IPS-18c (cell line): ENCODE measurements around the gene CC2D2B.
"Not testable (repeated sequence)": the region's sequence is repeated elsewhere in the genome, so short reads cannot be mapped to it uniquely, and the experiment has no call there.

ENCODE experiments used
- H3K4me3 ChIP-seq: 2 replicates; pipeline ENCODE4 v1.7.0; 2013; ENCODE audit warnings: low read depth, mild to moderate bottlenecking, low read length, moderate library complexity; ENCODE audit not compliant: insufficient read depth
- H3K9me3 ChIP-seq: one replicate; pipeline ENCODE4 v1.6.1; 2013; ENCODE audit warnings: mild to moderate bottlenecking, low read length, moderate library complexity; ENCODE audit not compliant: control insufficient read depth, insufficient read depth

CC2D2B gene

GRCh38 chr10:95907456-95908253 lies at the start of gene CC2D2B:
TSS of gene CC2D2B (plus strand) at chr10:95907975. CDS start at chr10:95911324, 3,349 bp downstream.
- Histone ChIP-seq H3K4me3 (peak within 1 kb of the TSS; percentile 65), H3K9me3 (no peaks in the 10 kb centered on the region)

- Histone ChIP-seq H3K9me3 (no peaks in the 10 kb centered on the region), H3K4me3 (no peak overlapping the region)
These were observed 47.4 kb upstream of the CC2D2B start for GRCh38 chr10:95860166-95860940.

- no peaks in the 10 kb centered on the region for H3K9me3 ChIP-seq
- H3K4me3 ChIP-seq: no peak overlapping the region
These were observed 46.4 kb upstream of the CC2D2B start for GRCh38 chr10:95861386-95861785.

GRCh38 chr10:95864906-95865813 lies 42.6 kb upstream of the CC2D2B start:
- Histone ChIP-seq H3K4me3 (no peak overlapping the region), H3K9me3 (no peaks in the 10 kb centered on the region)

DNA sequence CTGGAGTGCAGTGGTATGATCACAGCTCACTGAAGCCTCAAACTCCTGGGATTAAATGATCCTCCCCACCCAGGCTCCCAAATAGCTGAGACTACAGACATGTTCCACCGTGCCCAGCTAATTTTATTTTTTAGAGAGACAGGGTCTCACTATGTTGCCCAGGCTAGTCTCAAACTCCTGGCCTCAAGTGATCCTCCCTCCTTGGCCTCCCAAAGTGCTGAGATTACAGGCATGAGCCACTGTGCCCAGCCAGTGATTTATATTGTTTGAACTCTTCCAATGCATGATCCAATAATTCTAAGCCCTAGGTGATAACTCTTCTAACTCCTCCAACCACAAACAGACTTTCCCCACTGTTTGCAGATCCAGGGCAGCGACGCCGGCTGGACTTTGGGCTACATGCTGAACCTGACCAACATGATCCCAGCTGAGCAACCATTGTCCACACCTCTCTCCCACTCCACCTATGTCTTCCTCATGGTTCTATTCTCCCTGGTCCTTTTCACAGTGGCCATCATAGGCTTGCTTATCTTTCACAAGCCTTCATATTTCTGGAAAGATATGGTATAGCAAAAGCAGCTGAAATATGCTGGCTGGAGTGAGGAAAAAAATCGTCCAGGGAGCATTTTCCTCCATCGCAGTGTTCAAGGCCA lies 41.8 kb upstream of the CC2D2B start:
- H3K4me3 ChIP-seq: no peak overlapping the region
- H3K9me3 ChIP-seq: no peaks in the 10 kb centered on the region

- no peaks in the 10 kb centered on the region for H3K9me3 ChIP-seq
- no peak overlapping the region for H3K4me3 ChIP-seq
These were observed 41.3 kb upstream of the CC2D2B start for GRCh38 chr10:95866467-95866842.

GRCh38 chr10:95867866-95868265 lies 39.9 kb upstream of the CC2D2B start:
- H3K4me3 ChIP-seq: no peak overlapping the region

GRCh38 chr10:95872158-95872711 lies 35.5 kb upstream of the CC2D2B start:
- Histone ChIP-seq H3K9me3 (no peaks in the 10 kb centered on the region), H3K4me3 (no peak overlapping the region)

More at GRCh38 chr10:95867866-95868265, 39.9 kb upstream of the CC2D2B start:
- H3K9me3 ChIP-seq: no peaks in the 10 kb centered on the region

DNA sequence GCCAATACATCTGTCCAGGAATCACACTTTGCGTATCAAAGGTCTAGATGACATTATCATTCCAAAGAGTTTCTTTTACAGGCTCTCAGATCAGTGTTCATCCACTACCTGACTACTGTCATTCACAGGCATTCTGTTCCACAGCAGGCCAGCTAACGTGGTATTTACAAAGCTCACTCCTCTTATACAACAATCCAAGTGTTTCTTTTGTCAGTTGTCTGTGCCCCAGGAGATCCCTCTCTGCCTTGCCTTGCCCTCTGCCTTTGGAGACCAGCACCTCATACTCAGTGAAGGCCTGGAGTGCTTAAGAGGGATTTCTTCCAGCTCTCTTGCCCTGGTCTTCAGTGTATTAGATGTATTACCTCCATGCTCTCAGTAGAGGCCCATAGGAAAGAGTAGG lies 34.6 kb upstream of the CC2D2B start:
- H3K4me3 ChIP-seq: no peak overlapping the region
- no peaks in the 10 kb centered on the region for H3K9me3 ChIP-seq

DNA sequence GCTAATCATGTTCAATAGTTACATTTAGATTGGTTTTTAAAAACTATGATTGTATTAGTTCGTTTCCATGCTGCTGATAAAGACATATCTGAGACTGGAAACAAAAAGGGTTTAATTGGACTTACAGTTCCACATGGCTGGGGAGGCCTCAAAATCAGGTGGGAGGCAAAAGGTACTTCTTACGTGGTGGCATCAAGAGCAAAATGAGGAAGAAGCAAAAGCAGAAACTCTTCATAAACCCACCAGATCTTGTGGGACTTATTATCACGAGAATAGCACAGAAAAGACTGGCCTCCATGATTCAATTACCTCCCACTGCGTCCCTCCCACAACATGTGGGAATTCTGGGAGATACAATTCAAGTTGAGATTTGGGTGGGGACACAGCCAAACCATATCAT lies 34.1 kb upstream of the CC2D2B start:
- H3K9me3 ChIP-seq: no peaks in the 10 kb centered on the region
- H3K4me3 ChIP-seq: no peak overlapping the region

GRCh38 chr10:95874783-95875182 lies 33.0 kb upstream of the CC2D2B start:
- not testable (repeated sequence) for H3K9me3 ChIP-seq, H3K4me3 ChIP-seq

- Histone ChIP-seq H3K9me3 (peaks cover 2% of the 10 kb centered on the region), H3K4me3 (no peak overlapping the region)
These were observed 31.0 kb upstream of the CC2D2B start for GRCh38 chr10:95876756-95877155.

- H3K4me3 ChIP-seq: no peak overlapping the region
- peaks cover 5% of the 10 kb centered on the region for H3K9me3 ChIP-seq
These were observed 29.9 kb upstream of the CC2D2B start for GRCh38 chr10:95877881-95878280.

- H3K9me3 ChIP-seq: peaks cover 5% of the 10 kb centered on the region
- H3K4me3 ChIP-seq: no peak overlapping the region
These were observed 27.1 kb upstream of the CC2D2B start for GRCh38 chr10:95880704-95881103.

DNA sequence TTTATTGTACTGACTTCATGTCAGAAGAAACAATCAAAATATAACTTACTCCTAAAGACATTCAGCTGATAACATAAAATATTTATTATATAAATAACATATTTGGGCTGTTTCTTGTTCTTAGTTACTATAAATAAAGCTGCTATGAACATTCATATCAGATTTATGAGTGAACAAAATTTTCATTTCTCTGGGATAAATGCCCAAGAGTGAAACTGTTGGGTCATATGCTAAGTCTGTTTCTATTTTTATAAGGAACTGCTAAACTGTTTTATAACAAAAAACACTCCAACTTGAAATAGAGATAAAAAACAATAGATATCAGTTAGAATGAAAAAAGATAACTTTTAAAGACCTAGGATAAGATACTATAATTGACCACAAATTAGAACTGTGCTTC lies 26.5 kb upstream of the CC2D2B start:
- no peak overlapping the region for H3K4me3 ChIP-seq

DNA sequence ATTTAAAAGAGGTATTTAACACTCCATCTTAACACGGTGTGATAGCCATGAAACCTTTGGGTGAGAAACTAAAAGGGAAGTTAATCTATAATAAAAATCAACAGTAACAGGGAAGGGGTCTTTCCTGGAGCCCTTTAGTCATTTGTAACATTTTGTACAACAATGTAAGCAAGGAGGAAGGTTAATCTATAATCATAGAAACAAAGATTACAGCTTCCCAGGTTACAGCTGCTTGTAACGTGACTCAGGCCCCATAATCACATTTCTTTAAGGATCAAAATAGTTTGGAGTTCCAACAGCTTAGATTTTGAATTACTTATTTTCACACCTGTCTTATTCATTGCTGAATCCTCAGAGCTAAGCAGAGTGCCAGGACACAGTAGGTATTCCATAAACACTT lies 17.9 kb upstream of the CC2D2B start:
- Histone ChIP-seq H3K4me3 (no peak overlapping the region), H3K9me3 (no peaks in the 10 kb centered on the region)

More for the DNA sequence above, 26.5 kb upstream of the CC2D2B start:
- H3K9me3 ChIP-seq: peaks cover 5% of the 10 kb centered on the region
